Embryonic facial prominence (tissue), 1 donor: Measurements from ENCODE around the gene MCC.

Source experiments
- DNase-seq: peaks from one replicate; pipeline ENCODE4 v3.0.0-alpha.2; 2016; ENCODE audit errors: extremely low spot score

Gene MCC

DNA sequence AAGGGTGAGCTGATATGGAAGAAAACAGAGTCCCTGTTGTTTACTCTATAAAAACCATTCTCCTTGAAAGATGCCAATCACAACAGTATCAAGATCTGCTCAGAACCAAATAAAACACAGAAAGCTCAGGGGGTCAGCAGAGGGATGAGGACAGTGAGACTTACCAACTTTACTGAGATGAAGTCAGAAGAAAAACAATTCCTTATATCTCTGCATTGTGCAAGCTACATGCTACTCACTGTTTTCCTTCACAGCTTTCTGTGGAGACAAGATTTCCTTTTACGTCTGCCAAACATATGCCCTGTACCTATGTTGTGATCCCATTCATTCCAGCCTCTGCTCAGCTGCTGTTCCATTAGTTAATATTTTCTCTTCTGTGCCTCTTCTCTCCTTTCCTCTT lies 239.0 kb downstream of the MCC start:
- no peak for DNase-seq

DNA sequence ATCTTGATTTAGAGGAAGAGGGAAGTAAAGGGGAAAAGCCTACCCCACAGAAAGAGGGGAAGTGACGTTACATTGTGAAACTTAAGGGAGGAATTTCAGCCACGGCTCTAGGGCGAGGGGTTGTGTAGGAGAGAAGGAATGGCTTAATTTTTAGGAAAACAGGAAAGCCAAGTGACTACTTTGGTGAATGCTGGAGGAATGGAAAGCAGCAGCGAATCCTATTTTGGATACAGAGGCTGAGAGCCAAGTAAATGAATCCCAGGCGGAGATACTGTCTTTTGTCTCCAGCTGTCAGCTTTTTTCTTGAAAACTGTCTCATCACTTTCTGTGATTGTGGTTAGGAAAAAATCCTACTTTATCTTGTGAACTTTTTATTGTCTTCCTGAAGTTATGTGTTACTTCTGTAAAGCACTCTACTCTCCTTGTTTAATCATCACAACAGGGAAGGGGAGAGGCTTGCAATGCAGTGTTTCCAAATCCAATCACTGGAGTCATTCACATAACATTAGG lies 241.8 kb downstream of the MCC start:
- no peak for DNase-seq

DNA sequence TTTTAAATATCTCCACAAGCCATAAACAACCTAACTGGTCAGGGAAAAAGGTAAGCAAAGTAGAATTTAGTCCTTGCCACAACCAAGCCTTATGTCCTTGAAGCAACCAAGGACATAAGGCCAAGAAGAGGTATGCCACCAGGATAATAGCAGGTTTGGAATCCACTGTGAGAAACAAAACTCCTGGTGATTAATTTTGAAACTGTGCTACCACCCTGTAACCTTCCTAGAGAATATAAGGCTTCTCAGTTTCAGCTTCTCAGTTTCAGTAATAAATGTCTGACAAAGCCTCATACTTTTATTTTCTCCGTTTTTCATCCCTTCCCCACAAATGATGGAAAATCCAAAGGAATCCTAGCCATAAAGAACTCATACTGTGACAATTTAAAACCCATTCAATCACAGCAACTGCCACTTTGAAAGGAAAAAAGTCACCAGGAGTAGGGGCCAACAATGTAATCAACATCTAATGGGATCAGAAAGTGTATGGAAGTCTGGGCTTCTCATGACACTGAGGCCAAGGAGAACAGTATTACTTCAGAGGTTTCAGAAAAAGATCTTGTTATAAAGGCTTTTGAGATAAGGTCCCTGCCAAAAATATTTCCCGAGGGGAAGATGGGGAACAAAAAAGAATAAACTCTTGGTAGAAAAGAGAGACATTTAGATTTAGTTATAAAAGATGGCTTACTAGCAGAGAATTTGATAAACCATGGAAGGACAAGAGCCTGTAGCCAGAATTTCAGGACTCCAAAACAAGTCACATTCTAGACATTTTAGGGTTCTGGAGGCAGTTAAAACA lies 242.6 kb downstream of the MCC start:
- DNase-seq = no peak

DNA sequence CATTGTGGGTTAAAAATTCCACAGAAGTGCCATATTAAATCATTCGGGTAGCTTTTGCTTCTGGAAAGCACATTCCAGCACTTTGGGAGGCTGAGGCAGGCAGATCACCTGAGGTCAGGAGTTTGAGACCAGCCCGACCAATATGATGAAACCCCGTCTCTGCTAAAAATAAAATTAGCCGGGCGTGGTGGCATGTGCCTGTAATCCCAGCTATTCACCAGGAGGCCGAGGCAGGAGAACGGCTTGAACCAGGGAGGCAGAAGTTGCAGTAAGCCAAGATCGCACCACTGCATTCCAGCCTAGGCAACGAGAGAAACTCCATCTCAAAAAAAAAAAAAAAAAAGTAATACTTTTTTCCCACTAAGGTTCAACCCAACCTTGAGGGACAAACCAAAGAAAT lies 243.3 kb downstream of the MCC start:
- DNase-seq = no peak

DNA sequence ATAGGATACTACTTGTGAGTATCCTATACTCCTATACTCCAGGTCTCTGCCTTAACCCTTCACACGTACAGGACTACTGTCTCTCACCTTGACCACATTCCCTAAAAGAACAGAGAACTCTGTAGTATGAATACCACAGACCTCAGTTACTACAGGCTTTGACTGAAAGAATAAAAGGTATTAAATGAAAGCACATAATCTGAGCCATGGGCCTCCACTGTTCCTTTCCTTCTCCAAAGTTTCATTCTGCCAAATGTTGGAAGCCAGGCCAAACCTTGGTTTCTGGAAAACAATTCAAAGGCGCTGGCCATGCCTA lies 244.9 kb downstream of the MCC start:
- DNase-seq = no peak

DNA sequence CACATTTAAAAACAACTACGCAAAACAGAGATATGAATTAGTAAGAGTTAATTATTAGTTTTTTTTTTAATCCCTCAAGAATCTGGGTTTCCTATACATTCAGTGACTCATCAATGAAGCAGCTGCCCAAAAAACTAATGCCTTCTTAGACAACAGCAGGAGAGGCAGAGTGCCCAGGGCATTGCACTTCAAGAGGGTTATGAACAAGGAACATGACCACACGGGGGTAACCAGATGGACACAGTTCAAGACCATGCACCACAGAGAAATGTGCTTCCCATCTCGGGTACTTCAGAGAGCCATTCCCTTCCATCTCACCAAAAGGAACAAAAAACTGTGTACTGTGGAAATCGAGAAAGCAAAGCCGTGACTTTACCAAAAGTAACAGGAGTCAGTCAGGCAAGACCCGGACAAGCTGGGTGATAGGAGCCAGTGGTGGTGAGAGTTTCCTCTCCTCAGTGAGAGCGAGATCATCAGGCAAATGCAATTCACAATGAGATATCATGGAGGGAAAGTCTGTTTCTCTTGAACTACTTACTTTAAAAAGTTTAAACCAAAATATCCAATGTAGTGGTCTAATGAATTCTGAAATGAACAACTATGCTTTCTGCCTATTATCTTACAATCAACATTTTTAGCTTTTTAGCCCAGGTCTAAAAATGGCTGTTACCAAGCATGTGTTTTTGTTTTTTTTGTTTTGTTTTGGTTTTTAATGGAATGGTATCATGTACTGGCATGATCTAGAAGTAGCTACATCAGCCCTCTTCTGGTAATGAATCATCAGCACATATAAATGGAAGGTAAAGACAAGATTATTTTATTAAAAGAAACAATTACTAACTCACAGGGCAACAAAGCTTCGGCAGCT lies 245.5 kb downstream of the MCC start:
- no peak for DNase-seq

DNA sequence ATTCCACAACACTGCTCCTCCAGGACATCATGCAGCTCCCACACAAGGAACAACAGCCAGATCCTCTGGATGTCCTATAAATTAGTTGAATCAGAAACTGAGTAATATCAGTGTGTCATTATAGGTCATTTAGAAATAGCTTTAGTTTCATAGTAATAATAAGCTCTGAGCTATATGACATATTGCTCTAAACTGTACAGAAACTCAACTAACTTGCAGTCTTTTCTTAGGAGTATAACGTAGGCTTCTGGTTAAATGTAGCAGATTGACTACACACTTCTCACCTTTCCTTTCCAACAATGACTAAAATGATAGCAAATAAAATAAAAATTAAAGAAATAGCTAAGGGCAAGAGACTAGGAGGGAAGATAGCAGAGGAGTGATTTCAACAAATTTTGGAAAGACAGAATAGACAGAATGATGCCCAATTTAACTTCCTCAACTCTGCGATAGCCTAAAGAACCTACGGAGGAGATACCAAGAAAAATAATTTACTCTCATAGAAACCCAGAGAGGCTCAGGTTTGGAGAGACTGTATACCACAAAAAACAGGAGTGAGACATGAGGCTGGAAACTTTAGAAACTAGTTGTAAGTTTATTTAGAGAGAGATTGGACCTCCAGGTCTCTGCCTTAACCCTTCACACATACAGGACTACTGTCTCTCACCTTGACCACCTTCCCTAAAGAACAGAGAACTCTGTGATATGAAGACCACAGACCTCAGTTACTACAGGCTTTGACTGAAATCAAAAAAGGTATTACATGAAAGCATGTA lies 247.1 kb downstream of the MCC start:
- no peak for DNase-seq

DNA sequence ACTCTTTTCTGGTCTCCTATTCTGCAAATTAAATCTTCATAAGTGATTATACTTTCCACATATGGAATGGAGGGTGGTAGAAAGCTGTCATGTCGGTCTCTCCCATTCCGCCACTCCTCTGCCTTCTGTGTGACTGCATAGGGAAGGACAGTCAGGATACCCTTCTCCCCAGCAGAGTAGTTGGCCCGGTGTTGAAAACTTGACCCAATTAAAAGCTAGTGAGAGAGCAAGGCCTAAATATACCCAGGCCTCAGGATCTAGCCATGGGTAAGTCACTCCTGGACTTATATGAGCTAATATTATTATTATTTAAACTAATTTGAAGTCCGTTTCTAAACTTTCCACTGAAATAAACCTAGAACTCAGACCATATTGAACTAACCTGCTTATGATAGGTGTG lies 248.2 kb downstream of the MCC start:
- DNase-seq = no peak

DNA sequence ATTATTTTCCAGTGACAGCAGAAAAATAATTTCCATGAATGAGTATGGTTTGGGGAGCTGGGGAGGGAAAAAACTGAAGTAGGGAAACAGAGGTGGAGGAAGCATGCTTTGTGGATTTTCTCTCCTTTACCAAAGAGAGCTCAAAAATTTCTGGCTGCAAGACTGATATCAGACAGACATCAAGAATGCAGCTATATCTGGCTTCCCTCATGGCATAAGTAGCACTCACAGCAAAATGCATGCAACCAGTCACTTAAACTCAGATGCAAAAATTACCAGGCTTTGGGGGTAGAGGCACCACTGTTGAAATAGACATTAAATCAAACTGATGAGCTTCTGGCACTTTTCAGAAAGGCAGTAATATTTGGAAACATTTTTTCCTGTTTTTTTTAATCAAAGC lies 250.4 kb downstream of the MCC start:
- DNase-seq = no peak

DNA sequence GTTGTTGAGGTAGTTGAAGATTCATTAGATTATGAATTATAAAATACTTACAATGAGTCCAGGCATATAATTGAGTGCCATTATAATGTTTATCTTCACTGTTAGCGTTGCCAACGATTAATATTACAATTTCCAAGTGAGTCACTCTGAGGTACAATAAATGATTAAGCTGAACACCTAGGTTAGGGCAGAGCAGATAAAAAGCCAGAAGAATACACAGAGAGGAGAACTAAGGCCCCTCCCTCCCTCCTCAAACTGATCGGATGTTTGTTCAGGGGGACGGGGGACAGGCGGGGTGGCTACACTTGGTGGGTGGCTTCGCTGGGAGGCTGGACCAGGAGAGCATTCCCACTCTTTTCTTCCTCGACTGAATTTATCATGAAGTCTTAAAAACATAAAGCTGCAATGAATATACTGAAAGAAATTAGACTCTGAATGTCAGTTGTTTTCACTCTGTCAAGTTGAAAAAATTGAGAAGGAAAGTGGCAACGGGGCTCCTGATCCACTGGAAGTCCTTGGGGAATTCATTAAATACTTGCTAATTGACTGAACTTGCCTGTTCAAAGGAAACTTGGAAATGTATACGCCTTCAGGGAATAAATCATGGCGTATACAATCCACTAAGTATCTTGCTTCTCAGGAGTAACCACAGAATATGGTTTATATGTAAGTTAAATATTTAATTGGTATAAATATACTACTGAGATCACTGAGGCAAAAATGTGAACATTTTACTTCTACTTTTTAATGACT lies 251.5 kb downstream of the MCC start:
- no peak for DNase-seq

DNA sequence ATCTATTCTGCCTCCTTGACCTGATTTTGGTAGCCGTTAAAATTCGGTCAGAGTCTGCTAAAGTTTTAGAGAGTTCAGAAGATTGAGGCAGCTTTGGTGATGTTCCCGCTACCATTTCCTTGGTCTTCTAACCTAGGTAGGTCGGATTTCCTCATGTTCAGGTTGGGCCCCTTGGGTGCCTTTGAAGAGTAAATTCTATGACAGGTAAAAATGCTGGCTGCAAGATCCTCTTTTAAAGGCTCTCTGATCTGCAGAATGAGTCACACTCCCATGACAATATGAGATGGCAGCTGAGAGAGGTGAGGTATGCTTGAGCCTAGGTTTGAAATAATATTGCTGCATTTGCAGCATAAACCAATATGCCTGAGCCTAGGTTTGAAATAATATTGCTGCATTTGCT lies 252.4 kb downstream of the MCC start:
- DNase-seq = no peak

DNA sequence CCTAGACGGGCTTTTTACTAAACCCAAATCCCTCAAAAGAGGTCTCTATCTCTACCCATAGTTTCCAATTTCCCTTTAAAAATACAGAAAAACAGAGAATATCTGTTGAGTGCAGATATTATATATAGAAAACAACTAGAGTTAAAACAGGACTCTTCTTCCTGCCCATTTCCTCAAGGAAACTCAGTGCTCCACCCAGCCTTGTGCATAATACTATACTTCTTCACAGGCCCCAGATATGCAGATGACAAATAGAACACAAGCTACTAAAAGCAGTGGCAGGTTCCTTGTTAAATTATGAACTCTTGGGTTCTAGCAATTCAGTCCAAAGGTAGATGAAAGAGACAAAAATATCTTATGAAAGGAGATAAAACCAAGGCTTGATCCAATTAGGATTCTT lies 253.7 kb downstream of the MCC start:
- DNase-seq = no peak

DNA sequence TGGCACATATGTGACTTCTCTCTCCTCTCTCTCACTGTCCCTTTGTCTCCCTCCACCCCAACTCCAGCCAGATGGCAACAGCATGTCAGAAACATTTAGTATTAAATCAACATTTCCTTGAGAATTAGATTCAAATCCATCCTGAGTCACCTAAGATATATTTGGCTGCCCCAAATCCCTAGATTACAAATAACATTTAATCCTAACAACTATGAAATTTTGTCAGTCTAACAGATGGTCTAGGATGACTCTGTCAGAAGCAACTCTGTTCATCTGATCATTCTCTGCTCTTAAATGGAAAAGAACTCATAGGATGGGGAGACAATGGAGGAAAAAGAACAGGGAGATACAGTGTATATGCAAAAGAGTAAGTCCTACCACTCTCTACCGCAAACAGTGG lies 254.6 kb downstream of the MCC start:
- no peak for DNase-seq

DNA sequence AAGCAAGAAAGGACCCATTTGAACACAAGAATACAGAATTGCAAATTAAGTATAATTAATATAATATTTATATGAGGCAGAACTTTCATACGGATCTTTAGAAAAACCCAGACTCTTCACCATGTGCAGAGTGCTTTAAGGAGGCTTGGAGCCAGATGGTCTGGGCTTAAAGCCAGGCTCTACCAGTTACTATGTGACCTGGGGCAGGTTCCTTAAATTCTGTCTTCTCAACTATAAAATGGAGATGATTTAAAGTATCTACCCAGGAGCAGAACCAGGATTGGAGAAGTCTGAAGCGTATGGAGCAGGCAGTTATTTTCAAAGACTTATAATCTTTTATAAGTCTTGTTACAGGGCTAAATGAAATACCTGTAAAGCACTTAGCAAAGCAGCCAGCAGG lies 255.6 kb downstream of the MCC start:
- DNase-seq = no peak

DNA sequence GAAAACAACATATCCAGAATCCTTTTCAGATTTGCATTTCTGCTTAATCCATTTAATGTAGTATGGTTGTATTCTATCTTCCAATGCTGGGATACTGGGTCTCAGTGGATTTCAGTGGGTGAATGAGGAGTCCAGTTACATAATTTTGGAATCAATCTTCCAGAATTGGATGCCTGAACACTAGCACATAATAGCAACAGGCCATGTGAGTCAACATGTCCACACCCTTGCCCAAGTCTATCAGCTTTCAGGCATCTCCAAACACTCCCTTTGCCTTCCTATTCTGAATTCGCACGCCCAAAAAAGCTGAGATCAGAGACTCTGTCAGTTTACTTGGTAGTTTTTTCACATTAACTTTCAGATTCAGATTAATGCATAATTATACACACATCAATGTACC lies 256.0 kb downstream of the MCC start:
- DNase-seq = no peak

DNA sequence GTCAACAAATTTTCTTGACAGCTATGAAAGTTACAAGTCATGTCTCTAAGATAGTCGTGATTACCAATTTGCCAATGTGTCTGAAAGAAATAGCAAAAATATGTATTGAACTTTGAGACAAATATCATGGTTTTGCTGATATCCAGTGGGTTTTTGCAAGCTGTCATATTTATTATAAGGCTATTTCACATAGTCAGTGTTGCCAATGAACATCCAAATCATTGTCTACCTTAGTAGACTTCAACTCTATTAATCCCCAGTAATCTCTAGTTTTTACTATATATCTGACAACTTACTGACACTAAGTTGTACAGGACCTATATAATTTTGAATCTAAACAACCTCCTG lies 256.6 kb downstream of the MCC start:
- DNase-seq = no peak

DNA sequence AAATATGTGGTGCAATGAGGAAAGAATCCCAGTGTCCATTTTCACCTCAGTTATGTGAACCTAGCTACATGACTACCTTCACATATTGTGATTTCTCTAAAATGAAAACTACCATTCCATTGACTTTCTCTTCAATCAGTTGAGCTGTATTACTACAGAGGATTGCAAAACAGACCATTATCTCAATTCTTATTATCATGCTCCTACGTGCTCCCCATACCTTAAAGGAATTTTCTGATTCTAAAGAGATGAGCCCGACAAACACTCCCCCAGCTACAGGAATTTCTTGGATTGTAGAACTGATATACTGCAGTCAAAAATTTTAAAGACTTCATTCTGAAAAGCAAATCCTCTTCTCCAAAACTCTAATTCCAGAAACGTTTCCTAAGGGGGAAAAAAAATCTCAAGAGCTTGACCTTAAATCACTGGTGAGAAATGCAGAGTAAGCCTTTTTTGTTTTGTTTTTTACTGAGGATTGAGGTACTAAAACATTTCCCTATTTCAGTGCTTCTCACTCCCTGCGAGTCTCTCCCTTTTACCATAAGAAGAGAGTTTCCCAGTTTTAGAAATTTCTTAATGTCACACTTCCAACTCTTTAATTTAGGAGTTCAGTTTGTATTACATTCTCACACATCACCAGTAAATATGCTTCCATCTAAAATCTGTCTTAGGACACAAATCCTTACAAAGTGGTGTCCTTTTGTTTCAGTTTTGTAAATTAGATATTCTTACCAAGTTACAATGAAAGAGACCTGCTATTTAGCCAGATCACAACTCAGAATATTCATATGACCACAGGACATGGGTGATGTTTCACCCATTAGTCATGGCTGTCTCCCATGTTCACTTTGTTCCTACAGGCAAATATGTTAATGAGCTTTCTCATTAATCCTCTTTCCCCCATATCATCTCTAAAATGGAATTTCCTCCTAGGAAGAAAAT lies 257.3 kb downstream of the MCC start:
- DNase-seq = no peak

DNA sequence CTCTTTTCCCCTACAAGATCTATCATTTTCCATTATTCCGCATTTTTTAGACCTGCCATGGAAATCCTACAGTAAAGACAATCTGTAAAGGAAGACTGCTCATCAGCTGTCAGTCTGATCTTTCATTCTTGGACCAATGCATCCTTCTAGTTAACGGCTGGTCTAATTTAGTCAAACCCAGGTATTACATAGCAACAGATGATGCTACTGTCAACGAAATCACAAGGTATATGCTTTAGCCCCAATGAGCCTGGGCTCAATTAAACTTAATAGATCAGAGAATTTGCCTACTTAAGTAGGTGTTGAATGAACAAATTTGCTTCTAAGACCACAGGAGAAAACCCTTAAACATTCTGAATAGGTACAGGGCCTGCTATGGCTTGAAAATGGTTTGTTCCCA lies 260.5 kb downstream of the MCC start:
- no peak for DNase-seq

DNA sequence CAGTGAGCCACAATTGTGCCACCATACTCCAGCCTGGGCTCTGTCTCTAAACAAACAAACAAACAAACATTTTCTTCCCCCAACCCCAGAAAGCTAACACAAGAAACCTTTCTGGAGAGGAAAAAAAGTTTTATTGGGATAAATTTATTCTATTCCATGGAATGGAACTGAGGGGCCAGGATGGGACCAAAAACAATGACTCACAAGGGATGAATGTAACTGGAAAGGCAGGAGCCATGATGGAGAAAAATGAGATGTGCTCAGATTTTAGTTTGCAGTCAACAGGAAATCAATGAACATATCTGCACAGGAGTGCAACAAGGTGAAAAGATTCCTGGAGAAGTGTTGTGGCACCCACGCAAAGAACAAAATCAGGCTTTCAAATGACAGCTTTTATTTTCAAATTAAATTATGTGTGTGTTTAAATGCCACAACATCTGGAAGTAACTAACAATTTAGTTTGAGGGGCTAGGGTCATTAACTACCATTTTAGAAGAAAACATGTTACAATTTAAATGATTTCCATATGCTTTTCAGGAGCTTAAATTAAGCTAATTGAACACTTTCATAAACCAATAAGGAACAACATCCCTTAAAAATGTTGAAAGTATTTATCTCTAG lies 262.0 kb downstream of the MCC start:
- no peak for DNase-seq

DNA sequence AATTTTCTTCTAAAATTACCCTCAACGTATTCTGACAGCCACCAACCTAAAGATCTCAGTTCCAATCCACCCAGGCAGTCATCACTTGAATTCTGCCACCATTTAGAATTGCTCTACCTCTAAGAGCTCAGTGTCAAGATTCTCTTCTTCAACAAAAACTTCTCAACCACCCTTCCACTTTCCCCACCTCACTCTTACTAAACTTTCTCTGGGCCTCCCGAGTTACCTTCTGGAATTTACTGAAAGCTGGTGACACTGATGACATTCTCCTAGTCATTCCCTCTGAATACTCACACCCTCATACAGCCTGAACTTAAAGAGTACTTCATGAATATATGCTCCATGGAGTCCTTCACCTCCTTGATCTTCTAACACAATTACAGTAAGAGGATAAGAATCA lies 263.0 kb downstream of the MCC start:
- no peak for DNase-seq
